Testis (tissue), 3 donors: ENCODE data around the gene MRPL50. TPM values are rescaled to one million over a fixed set of nuclear protein-coding genes. Genes with fewer than 3 reads are reported as not detected.

ENCODE experiments used
- DNase-seq: peaks from one replicate; pipeline ENCODE4 v3.0.0-alpha.2; 2019
- H3K27ac ChIP-seq, 2 donors: fragments of 200-600 bp; sonication (generic); one replicate each; pipeline ENCODE4 v1.5.1; 2019
- H3K27me3 ChIP-seq: fragments of 200-600 bp; sonication (generic); one replicate; pipeline ENCODE4 v1.5.1; 2019
- H3K36me3 ChIP-seq: fragments of 200-600 bp; sonication (generic); one replicate; pipeline ENCODE4 v1.5.1; 2017; ENCODE audit warnings: low read depth; ENCODE audit errors: missing control alignments
- H3K4me1 ChIP-seq: fragments of 200-600 bp; sonication (generic); one replicate; pipeline ENCODE4 v1.5.1; 2019
- H3K4me3 ChIP-seq, 2 donors: fragments of 200-600 bp; sonication (generic); one replicate each; pipeline ENCODE4 v1.5.1; 2017 to 2019
- H3K9me3 ChIP-seq: fragments of 200-600 bp; sonication (generic); one replicate; pipeline ENCODE4 v1.5.1; 2017
- POLR2A ChIP-seq: fragments of 450-650 bp; IDR thresholded peaks from one replicate; pipeline ENCODE4 v1.6.1; 2017; ENCODE audit warnings: antibody characterized with exemption, mild to moderate bottlenecking, moderate library complexity
- WGBS, 2 donors: methylation state at CpG; one replicate each; pipeline ENCODE4 v1.1.5; 2018; 5-methylcytosine and 5-hydroxymethylcytosine counted together
- intact Hi-C: fragments of 100-400 bp; cut with DNase I; formaldehyde crosslinking; loops from one replicate; pipeline ENCODE4 v1.15.1; 2023; ENCODE audit warnings: low total_unique reads
- polyA plus RNA-seq: library from polyadenylated mRNA; stranded (reverse); fragments of 350-450 nt; fragmentation: Illumina TruSeq; extraction: RNeasy Lipid Tissue Mini Kit (QIAGEN cat#74804); gene quantifications from one replicate; pipeline ENCODE4 v1.2.3, GENCODE V29; 2014; ENCODE audit warnings: low read depth, low replicate concordance; ENCODE audit not compliant: insufficient read depth
- total RNA-seq, 2 donors: library from RNA; depleted of rRNA; stranded (reverse); fragments of >200 nt; gene quantifications; one replicate each; pipeline ENCODE4 v1.2.3, GENCODE V29; 2016
- TF ChIP-seq, protein P1 (sequence below), 3 experiments: fragments of 450-650 bp in 2 of 3; fragments of 200-600 bp in 1 of 3; sonication (generic) in 1 of 3; IDR thresholded peaks; one replicate each; pipeline ENCODE4 v1.5.1; 2016 to 2019; ENCODE audit warnings: antibody characterized with exemption in 3 of 3, mild to moderate bottlenecking in 2 of 3, moderate library complexity in 1 of 3

The MRPL50 gene
- total and polyA plus RNA-seq, 3 donors from 2014 or later, result 10.5 to 18.3 (median 15.4) TPM

DNA sequence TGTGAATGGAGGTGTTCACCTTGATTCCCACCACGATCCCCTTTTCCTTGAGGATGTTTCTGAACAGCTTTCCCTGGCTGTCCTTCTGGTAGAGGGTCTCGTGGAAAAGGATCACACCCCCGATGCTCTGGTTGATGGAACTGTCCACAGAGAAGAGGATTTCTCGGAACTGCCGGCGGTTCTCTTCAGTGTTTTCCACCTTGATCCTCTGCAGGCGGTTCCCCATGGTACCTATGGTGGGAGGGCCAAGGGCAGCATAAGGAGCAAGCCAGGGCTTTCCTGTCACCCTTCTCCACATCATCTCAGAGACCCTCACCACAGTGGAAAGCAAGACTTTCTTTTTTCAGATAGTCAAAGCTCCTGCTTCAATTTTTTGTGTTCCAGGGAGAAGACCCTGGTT is 31.3 kb upstream of the MRPL50 start:
- no peak for DNase-seq
- intact Hi-C loops, result no loop called here
- 88 to 90% methylated on average over 7 of the region's 7 CpGs for WGBS, 2 donors

DNA sequence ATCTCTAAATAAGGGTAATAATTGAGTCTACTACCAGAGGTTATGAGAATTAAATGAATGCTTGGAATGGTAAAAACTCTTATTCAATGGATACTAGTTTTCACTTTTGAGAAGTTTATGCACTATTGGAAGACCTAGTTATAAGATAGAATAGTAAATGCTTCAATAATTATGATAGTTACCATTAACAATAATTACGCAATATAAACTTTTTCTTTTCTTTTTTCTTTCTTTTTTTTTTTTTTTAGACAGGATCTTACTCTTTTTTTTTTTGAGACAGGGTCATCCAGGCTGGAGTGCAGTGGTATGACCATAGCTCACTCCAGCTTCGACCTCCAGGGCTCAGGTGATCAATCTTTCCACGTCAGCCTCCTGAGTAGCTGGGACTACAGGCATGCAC is 30.5 kb upstream of the MRPL50 start:
- Histone ChIP-seq H3K4me3 (no peak overlapping the region), H3K27me3 (no peaks in the 10 kb centered on the region), H3K27ac (no peak overlapping the region), H3K9me3 (no peaks in the 10 kb centered on the region), H3K4me1 (no peaks in the 10 kb centered on the region), H3K36me3 (no peaks in the 10 kb centered on the region)
- intact Hi-C loops, result no loop called here
- WGBS, 2 donors, result 47 to 64% methylated on average over 3 of the region's 3 CpGs
- no peak for DNase-seq
- TF ChIP-seq, protein P1, sequence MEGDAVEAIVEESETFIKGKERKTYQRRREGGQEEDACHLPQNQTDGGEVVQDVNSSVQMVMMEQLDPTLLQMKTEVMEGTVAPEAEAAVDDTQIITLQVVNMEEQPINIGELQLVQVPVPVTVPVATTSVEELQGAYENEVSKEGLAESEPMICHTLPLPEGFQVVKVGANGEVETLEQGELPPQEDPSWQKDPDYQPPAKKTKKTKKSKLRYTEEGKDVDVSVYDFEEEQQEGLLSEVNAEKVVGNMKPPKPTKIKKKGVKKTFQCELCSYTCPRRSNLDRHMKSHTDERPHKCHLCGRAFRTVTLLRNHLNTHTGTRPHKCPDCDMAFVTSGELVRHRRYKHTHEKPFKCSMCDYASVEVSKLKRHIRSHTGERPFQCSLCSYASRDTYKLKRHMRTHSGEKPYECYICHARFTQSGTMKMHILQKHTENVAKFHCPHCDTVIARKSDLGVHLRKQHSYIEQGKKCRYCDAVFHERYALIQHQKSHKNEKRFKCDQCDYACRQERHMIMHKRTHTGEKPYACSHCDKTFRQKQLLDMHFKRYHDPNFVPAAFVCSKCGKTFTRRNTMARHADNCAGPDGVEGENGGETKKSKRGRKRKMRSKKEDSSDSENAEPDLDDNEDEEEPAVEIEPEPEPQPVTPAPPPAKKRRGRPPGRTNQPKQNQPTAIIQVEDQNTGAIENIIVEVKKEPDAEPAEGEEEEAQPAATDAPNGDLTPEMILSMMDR (IDR thresholded peaks at IDR 0.05), result no peak

More for the DNA sequence above, 31.3 kb upstream of the MRPL50 start:
- Histone ChIP-seq H3K27ac (no peak overlapping the region), H3K4me3 (no peak overlapping the region), H3K36me3 (no peaks in the 10 kb centered on the region), H3K27me3 (no peaks in the 10 kb centered on the region), H3K9me3 (no peaks in the 10 kb centered on the region), H3K4me1 (no peaks in the 10 kb centered on the region)
- TF ChIP-seq POLR2A, result no peak
- TF ChIP-seq, protein P1 (IDR thresholded peaks at IDR 0.05), result no peak

DNA sequence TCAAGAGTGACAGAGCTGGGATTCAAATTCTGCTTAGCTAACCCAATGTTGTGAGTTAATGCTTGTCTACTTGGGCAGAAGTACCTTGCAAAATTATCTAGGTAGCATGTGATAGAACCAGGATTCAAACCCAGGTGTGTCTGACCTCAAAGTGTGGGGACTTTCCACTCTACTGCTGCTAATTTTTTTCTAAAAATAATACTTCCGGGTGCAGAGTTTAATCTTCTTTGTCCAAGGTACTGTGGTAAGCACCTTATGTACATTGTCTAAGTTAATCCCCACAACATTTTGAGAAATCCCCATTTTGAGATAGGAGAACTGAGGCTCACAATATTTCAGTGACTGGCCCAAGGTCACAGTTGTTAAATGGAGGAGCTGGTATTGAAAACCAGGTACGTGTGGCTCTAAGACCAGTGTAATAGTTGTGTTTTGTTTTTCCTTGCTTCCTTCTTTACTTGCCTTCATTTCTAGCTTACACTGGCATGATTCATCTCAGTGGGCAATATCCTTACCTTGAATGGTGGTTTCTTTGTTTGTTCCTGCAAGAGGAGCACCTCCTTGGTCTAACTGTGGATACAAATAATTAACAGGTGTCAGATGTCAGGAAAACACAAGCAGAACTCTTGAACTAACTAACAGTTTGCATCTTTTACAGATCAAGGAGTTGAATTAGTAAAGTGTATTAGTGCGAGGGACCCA is 29.7 kb upstream of the MRPL50 start:
- H3K36me3 ChIP-seq, result no peaks in the 10 kb centered on the region
- no peaks in the 10 kb centered on the region for H3K4me1 ChIP-seq
- WGBS, 2 donors, result 89 to 96% methylated on average over 3 of the region's 3 CpGs
- H3K4me3 ChIP-seq, result no peak overlapping the region
- TF ChIP-seq POLR2A, result no peak
- TF ChIP-seq, protein P1 (IDR thresholded peaks at IDR 0.05), result no peak
- no peak for DNase-seq
- intact Hi-C loops, result no loop called here
- no peaks in the 10 kb centered on the region for H3K9me3 ChIP-seq
- H3K27ac ChIP-seq, result no peak overlapping the region
- no peaks in the 10 kb centered on the region for H3K27me3 ChIP-seq

DNA sequence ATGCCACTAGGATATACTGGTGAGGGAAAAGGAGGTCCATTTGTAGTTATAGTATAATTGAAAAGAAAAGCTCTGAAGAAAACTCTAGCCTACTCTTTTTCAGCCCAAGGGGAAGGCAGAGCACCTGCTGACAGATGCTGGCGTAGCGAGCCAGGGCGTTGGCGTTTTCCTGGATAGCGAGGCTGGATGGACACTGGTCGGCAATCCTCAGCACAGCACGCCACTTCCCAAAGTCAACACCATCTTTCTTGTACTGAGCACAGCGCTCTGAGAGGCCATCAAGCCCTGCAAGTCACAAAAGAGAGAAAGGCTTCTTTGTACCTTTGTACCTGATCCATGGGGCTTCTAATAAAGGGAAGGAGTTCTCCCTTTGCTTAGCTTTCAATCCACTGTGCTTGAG is 28.9 kb upstream of the MRPL50 start:
- Histone ChIP-seq H3K4me1 (no peaks in the 10 kb centered on the region), H3K9me3 (no peaks in the 10 kb centered on the region), H3K4me3 (no peak overlapping the region), H3K27me3 (no peaks in the 10 kb centered on the region), H3K27ac (no peak overlapping the region), H3K36me3 (no peaks in the 10 kb centered on the region)
- intact Hi-C loops, result no loop called here
- 90 to 95% methylated on average over 7 to 8 of the region's 8 CpGs for WGBS, 2 donors
- TF ChIP-seq POLR2A, result no peak
- TF ChIP-seq, protein P1 (IDR thresholded peaks at IDR 0.05), result no peak
- DNase-seq, result no peak

DNA sequence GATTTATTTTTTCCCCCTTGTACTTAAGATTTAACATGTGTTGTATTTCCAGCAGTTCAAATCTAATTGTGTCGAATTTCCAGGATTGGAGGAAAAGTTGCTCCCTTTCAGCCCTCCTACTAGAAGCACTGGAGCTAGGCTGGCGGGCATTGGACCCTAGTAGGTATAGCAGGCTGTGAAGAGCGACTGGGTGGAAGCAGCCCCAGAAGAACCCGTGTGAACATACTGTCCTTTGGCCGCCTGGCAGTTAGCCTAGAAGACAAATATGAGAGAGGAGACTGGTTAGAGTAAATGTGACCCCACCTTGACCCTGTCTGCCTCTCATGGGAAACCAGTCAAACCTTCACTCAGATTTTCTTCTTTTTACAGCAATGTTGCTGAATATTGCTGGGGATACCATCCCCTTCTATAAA is 23.2 kb upstream of the MRPL50 start:
- peak; percentile 62 for DNase-seq
- no peaks in the 10 kb centered on the region for H3K36me3 ChIP-seq
- TF ChIP-seq POLR2A, result no peak
- TF ChIP-seq, protein P1 (IDR thresholded peaks at IDR 0.05), result no peak
- 52 to 66% methylated on average over 5 of the region's 5 CpGs for WGBS, 2 donors
- no peaks in the 10 kb centered on the region for H3K27me3 ChIP-seq
- no peak overlapping the region for H3K27ac ChIP-seq
- H3K9me3 ChIP-seq, result no peaks in the 10 kb centered on the region
- intact Hi-C loops, result no loop called here
- no peak overlapping the region for H3K4me3 ChIP-seq
- peaks cover 7% of the 10 kb centered on the region for H3K4me1 ChIP-seq
